ENCODE results near the gene OSMR. TPM values are rescaled to one million over a fixed set of nuclear protein-coding genes. Genes with fewer than 3 reads are reported as not detected.

Gene OSMR
- total and polyA plus RNA-seq, 2 donors (not counting 3 experiments of a cell fraction or from before 2014, with no cell fraction given) = 6.1 to 19.7 TPM

- Histone ChIP-seq H4K20me1 (replicated peaks; ENCODE audit: control insufficient read depth, extremely low read depth, insufficient read depth, low read length) (no peaks in the 10 kb centered on the region), H2AFZ (ENCODE audit: low read depth, low read length) (no peak overlapping the region), H3K4me3 (replicated peaks in 1 of 3; ENCODE audit: insufficient read depth in 1 of 3, low read depth in 1 of 3, low read length in 3 of 3) (no peak overlapping the region), H3K27me3 (ENCODE audit: control insufficient read depth in 2 of 2, insufficient read depth in 2 of 2, low read length in 2 of 2) (no peaks in the 10 kb centered on the region), H3K27ac (ENCODE audit: insufficient read depth, low read depth, low read length) (no peak overlapping the region), H3K4me2 (ENCODE audit: insufficient read depth, low read length) (no peak overlapping the region), H3K9me3 (replicated peaks; ENCODE audit: control insufficient read depth, insufficient read depth, low read length) (no peaks in the 10 kb centered on the region), H3K4me1 (ENCODE audit: control insufficient read depth, extremely low read depth, insufficient read depth, low read length) (no peaks in the 10 kb centered on the region), H3K9me1 (replicated peaks; ENCODE audit: control insufficient read depth, extremely low read depth, insufficient read depth, low read length) (no peaks in the 10 kb centered on the region), H3K9ac (replicated peaks; ENCODE audit: extremely low read depth, insufficient read depth, low read length) (no peak overlapping the region), H3K79me2 (ENCODE audit: control insufficient read depth, insufficient read depth, low read length) (no peaks in the 10 kb centered on the region), H3K36me3 (ENCODE audit: control insufficient read depth in 2 of 2, extremely low read depth in 1 of 2, insufficient read depth in 2 of 2, low read length in 2 of 2) (peaks cover 13 to 32% of the 10 kb centered on the region in 2 experiments)
- BruUV-seq (replicated peaks) = no TSS peak
- FAIRE-seq (no peak), DNase-seq (ENCODE audit: low read depth, low spot score) (no peak)
- dilution Hi-C loops (cut with MboI; ENCODE audit: extremely low pct_ligation_motif_present, low sequenced_read_pairs) = no loop called here
- CTCF ChIA-PET = no interaction called here
- intact Hi-C loops (cut with micrococcal nuclease) = no loop called here
- TF ChIP-seq, protein P1, sequence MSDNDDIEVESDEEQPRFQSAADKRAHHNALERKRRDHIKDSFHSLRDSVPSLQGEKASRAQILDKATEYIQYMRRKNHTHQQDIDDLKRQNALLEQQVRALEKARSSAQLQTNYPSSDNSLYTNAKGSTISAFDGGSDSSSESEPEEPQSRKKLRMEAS (IDR thresholded peaks at IDR 0.05; ENCODE audit: insufficient read depth, insufficient read length) = no peak
- TF ChIP-seq MYC (IDR thresholded peaks at IDR 0.05; ENCODE audit: low read depth, low read length) (no peak), JUN (IDR thresholded peaks at IDR 0.05; ENCODE audit: borderline replicate concordance, insufficient read depth, insufficient read length, low read depth) (no peak), POLR2AphosphoS5 (IDR thresholded peaks at IDR 0.05; ENCODE audit: insufficient read depth, low read depth, low read length) (no peak), POLR2A (IDR thresholded peaks at IDR 0.05; ENCODE audit: low read depth, low read length) (no peak), CTCF (IDR thresholded peaks at IDR 0.05; ENCODE audit: extremely low read depth in 1 of 2, insufficient read depth in 1 of 2, low read depth in 1 of 2, low read length in 2 of 2) (no peak), GATA2 (IDR thresholded peaks at IDR 0.05; ENCODE audit: insufficient read depth, insufficient read length, low read depth, low read length) (no peak), EZH2 (IDR thresholded peaks at IDR 0.05; ENCODE audit: borderline replicate concordance, low read depth, low read length, severe bottlenecking) (no peak), FOS (IDR thresholded peaks at IDR 0.05; ENCODE audit: borderline replicate concordance, insufficient read depth, low read length) (no peak)
- POLR2A ChIA-PET = no interaction called here
Observed at GRCh38 chr5:38953426-38954012, 107.7 kb downstream of the OSMR start.
